Colon (tissue), 2 donors: ENCODE results near the gene ERCC8.
A peak's percentile ranks its signal among the peaks of the same experiment; 100 is the strongest.
"Not testable (repeated sequence)": the region's sequence is repeated elsewhere in the genome, so short reads cannot be mapped to it uniquely, and the experiment has no call there.

ENCODE experiments used
- FAIRE-seq: peaks from 2 replicates; lab custom pipeline; 2012; peaks lifted over from hg19 to GRCh38; lab: Jason Lieb, UNC
- donor health status: control.
- donor health status: control.

The ERCC8 gene

GRCh38 chr5:60944904-60945812 is at the start of gene ERCC8, which contains the start of gene NDUFAF2:
Gene ERCC8 (minus strand): TSS chr5:60945070. CDS start chr5:60945008, 62 bp downstream.
Gene NDUFAF2 (plus strand): TSS chr5:60945205. CDS start chr5:60945256, 51 bp downstream.
- FAIRE-seq, result no peak

GRCh38 chr5:60993875-60994571 is 49.2 kb upstream of the ERCC8 start:
- no peak for FAIRE-seq

- no peak for FAIRE-seq
Measured at GRCh38 chr5:60993425-60993824, 48.6 kb upstream of the ERCC8 start.

- no peak for FAIRE-seq
Measured at GRCh38 chr5:60992871-60993270, 48.0 kb upstream of the ERCC8 start.

GRCh38 chr5:60989790-60990189 is 44.9 kb upstream of the ERCC8 start:
- no peak for FAIRE-seq

- not testable (repeated sequence) for FAIRE-seq
Measured at GRCh38 chr5:60982127-60982526, 37.3 kb upstream of the ERCC8 start.

- no peak for FAIRE-seq
Measured at GRCh38 chr5:60980511-60980910, 35.6 kb upstream of the ERCC8 start.

- FAIRE-seq, result no peak
Measured at GRCh38 chr5:60978968-60979367, 34.1 kb upstream of the ERCC8 start.

- no peak for FAIRE-seq
Measured at GRCh38 chr5:60977956-60978737, 33.3 kb upstream of the ERCC8 start.

- FAIRE-seq, result no peak
Measured at GRCh38 chr5:60972231-60972630, 27.4 kb upstream of the ERCC8 start.

GRCh38 chr5:60961685-60962084 is 16.8 kb upstream of the ERCC8 start:
- FAIRE-seq, result no peak

GRCh38 chr5:60960591-60960990 is 15.7 kb upstream of the ERCC8 start:
- FAIRE-seq, result peak; percentile 55

GRCh38 chr5:60959156-60959555 is 14.3 kb upstream of the ERCC8 start:
- FAIRE-seq, result peak; percentile 33

GRCh38 chr5:60958712-60959111 is 13.8 kb upstream of the ERCC8 start:
- FAIRE-seq, result no peak

GRCh38 chr5:60958088-60958487 is 13.2 kb upstream of the ERCC8 start:
- no peak for FAIRE-seq

GRCh38 chr5:60955239-60955638 is 10.4 kb upstream of the ERCC8 start:
- no peak for FAIRE-seq

GRCh38 chr5:60948738-60949137 is 3.9 kb upstream of the ERCC8 start:
- no peak for FAIRE-seq

GRCh38 chr5:60945813-60946187 is 930 bp upstream of the ERCC8 start:
- no peak for FAIRE-seq

- FAIRE-seq, result no peak
Measured at GRCh38 chr5:60943624-60944023, 1.2 kb downstream of the ERCC8 start.

GRCh38 chr5:60929024-60929423 is 15.8 kb downstream of the ERCC8 start:
- no peak for FAIRE-seq

GRCh38 chr5:60927450-60927849 is 17.4 kb downstream of the ERCC8 start:
- no peak for FAIRE-seq

GRCh38 chr5:60918466-60918865 is 26.4 kb downstream of the ERCC8 start:
- no peak for FAIRE-seq
